HG02759 (cell line): ENCODE measurements around the gene BCAP31.
"Not testable (repeated sequence)": the region's sequence is repeated elsewhere in the genome, so short reads cannot be mapped to it uniquely, and the experiment has no call there.

Experiments used
- ATAC-seq: cut with Tn5 transposase; IDR thresholded peaks from one replicate; pipeline ENCODE4 v1.9.1; 2021; ENCODE audit warnings: mild to moderate bottlenecking, moderate library complexity; ENCODE audit not compliant: unreplicated experiment

BCAP31 gene

DNA sequence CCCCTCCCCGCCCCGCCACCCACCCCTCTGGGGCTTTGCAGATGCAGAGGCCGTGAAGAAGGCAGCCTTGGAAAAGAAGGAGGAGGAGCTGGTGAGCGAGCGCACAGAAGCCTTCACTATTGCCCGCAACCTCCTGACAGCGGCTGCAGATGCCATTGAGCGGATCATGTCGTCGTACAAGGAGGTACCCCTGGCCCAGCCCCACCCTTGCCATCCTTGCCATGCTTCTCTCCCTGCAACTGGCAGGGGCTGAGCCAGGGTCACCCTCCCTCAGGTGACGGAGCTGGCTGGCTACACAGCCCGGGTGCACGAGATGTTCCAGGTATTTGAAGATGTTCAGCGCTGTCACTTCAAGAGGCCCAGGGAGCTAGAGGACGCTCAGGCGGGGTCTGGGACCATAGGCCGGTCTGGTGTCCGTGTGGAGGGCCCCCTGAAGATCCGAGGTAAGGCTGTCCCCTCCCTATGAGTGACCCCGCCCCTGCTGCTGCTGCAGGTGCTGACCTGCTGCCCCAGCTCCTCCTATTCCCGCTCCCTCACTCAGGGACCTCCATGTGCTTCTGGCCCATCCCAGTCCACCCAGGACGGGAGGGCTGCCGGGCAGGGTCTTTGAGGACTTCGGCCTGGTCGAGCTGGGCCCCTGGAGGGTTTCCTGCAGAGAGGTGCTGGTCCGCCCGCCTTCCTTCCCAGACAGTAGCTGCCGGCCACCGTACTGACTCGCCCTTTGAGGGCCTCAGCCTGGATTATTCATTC, 12.1 kb upstream of the BCAP31 start:
- ATAC-seq, result no peak

DNA sequence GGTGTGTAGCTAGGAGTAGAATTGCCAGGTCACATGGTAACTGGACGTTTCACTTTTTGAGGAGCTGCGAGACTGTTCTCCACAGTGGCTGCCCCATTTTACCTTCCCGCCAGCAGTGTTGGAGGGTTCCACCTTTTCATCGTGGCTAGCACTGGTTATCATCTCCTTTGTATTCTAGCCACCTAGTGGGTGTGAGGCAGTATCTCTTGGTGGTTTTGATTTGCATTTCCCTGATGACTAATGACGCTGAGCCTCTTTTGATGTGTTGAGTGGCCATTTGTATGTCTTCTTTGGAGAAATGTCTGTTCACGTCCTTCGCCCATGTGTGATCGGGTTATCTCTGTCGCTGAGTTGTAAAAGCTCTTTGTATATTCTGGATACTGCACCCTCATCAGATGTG, 11.1 kb upstream of the BCAP31 start:
- ATAC-seq, result no peak

DNA sequence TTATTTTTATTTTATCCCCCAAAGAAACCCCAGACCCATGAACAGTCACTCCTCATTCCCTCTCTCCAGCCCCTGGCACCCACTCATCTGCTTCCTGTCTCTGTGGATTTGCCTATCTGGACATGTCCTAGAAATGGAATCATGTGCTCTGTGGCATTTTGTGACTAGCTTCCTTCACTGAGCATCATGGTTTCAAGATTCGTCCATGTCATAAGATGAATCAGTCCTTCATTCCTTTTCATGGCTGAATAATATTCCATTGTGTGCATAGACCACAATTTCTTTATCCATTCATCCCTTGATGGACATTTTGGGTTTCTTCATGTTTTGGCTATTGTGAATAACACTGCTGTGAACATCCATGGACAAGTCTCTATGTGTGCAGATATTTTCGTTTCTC, 10.7 kb upstream of the BCAP31 start:
- no peak for ATAC-seq

DNA sequence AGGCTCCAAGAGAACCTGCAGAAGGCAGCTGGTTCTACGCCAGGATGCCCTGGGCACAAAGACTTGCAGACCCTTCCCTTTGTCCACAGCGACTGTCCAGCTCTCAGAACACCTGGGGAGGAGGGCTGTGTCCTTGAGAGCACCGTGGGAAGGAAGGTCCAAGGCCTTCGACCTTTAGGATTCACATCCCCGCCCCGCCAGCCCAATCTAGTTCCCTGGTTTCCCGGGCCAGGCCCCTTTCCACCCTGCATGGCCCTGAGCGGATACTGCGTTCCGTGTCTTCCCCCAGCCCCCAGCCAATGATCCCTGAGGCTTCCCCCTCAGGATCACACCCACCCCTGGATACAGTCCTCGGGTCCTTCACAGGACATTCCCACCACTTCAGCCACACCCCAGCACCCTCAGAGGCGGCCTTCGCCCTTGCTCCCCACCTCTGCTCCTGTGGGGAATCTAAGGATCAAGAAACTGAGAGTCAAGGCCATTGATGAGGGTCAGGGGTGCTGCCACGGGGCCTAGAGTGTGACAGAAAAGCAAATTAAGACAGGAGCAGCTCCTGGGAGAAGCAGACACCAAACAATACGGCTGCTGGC, 9.6 kb upstream of the BCAP31 start:
- no peak for ATAC-seq

DNA sequence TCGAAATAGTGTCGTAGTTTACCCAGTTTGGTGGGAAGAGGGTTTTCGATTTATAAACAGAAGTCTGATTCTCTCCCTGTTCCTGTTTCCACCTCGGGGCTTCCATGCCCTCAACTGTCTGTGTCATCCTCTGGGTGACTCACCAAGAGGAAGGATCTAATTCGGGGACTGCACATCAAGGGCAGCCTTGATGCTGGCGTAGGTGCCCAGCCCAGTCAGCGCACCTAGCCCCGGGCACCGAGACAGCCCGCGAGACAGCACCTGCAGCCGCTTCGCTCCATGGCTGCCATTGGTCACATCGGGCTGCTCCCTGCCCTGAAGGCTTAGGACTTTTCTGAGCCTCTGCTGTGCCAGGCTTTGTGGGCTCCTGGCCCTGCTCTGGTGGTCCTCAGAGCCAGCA, 8.2 kb upstream of the BCAP31 start:
- ATAC-seq, result no peak

DNA sequence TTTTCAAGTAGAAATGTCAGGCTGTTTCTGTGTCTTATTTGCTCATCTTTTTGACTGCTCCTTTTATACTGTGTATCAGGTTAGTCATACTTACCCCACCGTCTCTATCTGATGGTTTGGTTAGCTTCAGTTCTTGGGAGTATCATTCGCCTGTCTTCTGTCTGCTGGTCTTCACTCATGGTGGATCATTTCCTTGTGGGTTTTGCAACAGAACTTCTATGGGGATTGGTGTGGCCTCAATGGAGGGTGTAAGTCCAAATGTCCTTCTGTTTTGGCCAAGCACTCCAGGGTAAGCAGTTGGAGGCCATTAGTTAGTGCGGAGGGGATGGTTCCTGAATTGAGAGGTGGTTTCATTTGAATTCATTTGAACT, 7.6 kb upstream of the BCAP31 start:
- no peak for ATAC-seq

DNA sequence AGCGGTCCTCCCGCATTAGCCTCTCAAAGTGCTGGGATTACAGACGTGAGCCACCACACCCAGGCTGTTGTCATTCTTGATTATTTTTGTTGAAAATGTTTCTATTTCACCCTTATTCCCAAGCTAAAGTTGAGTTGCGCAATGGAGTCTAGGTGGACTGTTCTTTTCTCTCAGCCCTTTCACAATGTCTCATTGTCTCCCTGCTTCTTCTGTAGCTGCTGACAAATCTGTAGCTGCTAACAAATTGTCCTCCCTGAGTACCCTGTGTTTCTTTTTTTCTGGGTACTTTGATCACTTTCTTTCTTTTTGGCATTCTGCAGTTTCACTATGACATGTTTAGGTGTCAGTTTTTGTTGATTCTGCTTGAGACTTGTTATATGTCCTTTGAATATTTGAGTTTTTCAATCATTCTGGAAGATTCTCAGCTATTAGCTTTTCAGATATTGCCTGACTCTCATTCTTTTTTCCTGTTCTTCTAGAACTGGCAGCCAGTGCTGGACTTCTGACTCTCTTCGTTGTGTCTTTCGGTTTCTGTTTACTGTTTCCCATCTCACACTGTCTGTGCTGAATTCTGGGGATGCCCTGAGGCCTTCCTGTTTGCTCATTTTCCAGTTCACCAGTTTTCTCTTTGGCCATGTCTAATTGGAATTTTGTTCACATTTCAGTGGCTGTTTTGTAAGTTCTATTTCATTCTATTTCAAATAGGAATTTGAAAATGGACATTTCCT, 7.1 kb upstream of the BCAP31 start:
- ATAC-seq, result no peak

DNA sequence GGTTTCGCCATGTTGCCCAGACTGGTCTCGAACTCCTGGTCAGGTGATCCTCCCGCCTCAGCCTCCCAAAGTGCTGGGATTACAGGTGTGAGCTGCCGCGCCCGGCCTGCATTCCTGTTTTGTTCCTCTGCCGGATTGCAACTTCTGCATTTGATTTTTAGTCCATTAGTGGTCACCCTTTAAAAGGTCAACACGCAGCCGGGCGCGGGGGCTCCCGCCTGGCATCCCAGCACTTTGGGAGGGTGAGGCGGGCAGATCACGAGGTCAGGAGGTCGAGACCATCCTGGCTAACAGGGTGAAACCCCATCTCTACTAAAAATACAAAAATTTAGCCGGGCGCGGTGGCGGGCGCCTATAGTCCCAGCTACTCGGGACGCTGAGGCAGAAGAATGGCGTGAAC, 5.9 kb upstream of the BCAP31 start:
- ATAC-seq, result not testable (repeated sequence)

DNA sequence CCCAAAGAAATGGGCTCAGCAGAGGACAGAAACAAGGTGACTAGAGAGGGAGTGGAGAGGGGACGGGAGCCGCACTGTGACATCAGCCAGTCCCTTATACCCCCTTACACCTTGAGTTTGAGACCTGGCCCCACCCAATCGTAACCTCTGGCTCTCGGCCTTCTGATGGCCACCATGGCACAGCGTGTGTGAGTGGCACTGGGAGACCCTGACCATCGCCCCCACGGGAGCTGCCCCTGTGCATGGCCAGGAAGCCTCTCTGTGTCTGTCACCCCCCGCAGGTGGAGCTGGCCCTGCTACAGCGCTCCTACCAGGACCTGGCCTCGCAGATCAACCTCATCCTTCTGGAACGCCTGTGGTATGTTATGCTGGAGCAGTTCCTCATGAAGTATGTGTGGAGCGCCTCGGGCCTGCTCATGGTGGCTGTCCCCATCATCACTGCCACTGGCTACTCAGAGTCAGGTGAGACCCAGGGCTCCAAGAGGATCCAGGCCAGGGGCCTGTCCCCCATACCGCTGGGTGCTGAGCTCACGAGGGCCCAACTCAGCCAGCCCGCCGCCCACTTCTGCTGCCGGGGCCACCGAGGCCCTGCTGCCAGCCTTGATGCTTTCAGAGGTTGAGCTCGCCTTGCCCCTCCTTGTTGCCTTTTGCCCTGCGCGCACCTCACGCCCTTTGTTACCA, 4.9 kb upstream of the BCAP31 start:
- no peak for ATAC-seq

DNA sequence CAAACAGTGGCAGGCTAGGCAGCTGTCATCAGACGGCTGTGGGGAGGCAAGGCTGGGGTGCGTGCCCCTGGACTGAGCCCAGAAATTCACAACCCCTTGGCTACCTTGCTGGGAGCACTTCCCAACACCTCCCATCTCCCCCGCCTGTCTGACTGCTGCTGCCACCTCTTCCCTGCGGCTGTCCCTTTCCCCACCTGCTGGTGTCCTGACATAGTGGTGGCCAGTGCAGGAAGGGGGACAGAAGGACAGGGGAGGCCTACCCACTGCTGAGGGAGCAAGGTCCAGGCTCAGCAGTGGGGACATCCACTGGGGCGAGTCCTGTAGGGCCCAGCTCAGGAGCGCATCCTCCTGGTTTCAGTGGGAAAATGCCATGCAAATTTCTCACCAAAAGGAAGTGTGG, 3.9 kb upstream of the BCAP31 start:
- no peak for ATAC-seq

DNA sequence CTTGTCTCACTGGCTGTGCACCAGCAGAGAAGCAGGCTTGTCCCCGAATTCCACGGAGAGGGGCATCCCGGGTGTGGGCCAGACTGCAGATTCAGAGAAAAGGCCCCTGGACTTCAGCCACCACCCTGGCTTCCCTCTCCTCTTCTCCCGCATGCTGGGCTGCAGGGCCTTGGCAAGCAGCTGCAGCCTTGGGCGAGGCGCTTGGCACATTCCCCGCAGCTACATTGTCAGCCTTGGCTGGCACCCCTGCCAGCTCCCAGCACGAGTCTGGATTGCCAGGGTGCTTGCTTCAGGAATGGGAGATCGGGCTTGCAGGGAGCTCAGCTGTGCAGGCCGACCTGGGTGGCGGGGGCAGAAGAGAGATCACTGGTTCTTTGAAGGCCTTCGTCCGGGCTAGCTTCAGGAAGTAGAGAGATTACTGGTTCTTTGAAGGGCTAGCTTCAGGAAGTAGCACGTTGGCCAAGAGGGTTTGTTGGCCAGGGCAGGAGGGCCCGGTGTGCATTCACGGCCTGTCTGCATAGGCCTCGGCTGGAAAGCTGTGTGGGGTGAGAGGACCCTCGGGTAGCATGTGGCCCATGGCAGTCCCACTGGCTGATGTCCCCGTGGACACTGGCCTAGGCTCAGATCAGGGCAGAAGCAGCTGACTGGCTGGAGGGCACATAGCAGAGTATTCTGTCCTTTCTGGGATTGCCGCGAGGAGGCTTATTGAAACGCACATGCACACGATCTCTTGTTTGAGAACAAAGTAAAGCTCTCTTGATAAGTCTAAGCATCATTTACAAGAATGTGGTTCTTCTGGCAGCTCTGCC, 3.1 kb upstream of the BCAP31 start:
- no peak for ATAC-seq

DNA sequence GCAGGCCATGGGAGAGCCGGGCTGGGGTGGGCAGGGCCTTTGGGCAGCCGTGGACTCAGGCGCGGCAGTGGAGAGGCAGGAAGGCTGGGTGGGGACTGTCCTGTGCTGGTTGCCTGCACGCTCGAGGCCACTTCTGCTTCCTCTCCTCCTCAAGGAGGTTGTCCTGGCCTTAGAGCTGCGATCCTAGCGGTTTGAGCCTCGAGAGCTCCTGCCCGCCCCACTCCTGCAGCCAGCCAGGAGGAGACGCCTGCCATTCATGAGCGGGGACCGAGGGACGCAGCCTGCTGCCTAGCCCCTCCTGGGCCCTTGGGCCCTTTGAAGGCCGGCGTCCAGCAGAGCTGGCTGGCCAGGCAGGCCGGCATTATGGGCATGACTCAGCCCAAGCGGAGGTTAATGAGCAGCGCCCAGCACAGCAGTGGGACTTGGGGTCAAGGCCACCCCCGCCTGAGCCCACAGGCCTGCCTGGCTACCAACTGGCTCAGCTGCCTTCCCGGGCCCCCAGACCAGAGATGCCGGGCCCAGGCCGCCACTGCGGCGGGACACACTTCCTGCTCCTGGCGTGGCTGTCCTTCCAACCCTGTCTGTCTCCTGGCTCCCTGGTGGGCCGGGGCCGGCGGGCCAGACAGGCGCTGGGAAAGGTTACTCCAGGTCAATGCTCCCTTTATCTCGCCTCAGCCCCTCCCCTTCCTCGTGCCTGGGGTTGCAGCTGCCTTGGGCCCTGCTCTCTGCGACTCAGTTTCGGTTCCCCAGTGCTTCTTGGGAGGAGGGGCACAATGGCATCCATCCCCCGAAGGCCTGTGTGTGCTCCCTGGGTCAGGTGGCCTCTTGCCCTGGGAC, 2.3 kb upstream of the BCAP31 start:
- ATAC-seq, result peak; percentile 38

DNA sequence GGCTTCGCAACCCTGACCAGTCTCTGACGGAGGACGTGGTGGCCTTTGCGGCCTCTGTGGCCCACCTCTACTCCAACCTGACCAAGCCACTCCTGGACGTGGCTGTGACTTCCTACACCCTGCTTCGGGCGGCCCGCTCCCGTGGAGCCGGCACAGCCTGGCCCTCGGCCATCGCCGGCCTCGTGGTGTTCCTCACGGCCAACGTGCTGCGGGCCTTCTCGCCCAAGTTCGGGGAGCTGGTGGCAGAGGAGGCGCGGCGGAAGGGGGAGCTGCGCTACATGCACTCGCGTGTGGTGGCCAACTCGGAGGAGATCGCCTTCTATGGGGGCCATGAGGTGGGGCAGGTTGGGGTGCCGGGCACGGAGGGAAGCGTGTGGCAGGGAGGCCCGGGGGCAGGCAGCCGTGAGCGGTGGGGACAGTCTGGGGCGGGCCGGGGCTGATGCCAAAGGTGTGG, 1.7 kb upstream of the BCAP31 start:
- ATAC-seq, result no peak

DNA sequence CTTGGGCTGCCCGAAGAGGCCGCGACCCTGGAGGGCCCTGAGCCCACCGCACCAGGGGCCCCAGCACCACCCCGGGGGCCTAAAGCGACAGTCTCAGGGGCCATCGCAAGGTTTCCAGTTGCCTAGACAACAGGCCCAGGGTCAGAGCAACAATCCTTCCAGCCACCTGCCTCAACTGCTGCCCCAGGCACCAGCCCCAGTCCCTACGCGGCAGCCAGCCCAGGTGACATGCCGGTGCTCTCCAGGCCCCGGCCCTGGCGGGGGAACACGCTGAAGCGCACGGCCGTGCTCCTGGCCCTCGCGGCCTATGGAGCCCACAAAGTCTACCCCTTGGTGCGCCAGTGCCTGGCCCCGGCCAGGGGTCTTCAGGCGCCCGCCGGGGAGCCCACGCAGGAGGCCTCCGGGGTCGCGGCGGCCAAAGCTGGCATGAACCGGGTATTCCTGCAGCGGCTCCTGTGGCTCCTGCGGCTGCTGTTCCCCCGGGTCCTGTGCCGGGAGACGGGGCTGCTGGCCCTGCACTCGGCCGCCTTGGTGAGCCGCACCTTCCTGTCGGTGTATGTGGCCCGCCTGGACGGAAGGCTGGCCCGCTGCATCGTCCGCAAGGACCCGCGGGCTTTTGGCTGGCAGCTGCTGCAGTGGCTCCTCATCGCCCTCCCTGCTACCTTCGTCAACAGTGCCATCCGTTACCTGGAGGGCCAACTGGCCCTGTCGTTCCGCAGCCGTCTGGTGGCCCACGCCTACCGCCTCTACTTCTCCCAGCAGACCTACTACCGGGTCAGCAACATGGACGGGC, 1.0 kb upstream of the BCAP31 start:
- no peak for ATAC-seq

DNA sequence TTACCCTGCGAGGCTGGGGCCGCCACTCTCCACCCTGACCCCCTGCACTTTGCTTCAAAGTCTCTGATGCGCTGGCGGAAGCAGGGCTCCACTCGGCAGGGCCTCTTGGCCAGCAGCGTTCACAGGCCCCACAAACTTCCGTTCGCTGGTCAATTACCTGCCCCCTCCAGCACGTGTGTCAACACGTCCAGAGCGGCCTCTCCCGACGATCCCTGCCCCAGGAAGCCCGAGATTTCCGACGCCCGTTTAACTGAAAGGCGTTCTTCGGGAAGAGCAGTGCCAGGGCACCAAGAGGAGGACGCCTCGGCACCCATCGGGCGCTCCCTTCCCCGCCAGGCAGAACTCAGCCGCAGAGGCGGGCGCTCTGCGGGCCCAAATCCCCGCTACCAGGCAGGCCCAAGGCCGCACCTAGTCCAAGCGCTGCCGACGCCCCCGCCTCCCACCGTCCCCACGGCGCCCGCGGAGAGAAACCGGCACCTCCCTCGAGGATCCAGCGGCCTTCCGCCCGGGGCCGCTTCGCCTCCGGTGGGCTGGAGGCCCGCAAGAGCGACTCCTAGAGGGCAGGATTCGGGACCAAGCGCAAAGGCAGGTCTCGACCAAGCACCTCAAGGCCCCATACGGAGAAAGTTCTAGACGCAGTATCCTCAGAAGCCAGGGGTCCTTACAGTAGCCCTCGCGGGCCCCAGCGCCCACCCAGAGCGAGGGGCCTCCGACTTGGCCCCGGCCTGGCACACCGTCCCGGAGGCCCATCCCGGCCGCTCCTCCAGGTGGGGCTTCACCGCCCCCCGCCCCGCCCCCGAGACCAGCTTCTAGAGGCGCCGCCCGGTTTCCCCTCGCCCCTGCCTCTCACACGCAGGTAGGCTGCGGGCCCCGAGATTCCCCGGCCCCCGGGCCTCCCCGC, 586 bp downstream of the BCAP31 start:
- ATAC-seq, result peak; percentile 42

DNA sequence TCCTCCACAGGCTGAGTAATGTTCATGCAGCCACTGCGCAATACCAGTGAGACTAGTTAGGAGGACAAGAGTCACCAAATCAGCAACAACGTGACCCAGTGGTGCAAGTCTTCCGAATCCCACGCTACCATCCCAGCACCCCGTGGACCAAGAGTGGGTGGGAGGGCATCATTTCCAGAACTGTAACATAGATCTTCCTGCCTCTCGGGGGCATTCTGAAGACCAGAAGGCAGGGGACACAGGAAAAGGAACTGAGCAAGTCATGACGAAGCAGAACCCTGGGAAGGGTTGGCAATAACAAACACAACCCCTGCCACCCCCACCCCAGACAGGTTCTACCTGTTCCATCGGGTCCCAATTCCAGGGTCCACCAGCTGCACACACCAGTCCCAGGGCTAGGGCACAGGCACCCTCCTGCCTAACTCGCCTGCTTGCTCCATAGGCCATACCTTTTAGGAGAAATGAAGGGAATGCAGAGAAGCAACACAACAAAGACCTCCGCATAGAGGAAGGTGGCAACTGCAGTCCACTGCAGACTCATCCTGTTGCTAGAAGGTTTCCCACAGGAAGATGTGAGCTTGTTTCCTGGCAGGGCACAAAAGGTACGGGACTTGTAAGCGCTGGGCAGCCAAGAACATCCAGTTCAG, 1.4 kb downstream of the BCAP31 start:
- ATAC-seq, result no peak

DNA sequence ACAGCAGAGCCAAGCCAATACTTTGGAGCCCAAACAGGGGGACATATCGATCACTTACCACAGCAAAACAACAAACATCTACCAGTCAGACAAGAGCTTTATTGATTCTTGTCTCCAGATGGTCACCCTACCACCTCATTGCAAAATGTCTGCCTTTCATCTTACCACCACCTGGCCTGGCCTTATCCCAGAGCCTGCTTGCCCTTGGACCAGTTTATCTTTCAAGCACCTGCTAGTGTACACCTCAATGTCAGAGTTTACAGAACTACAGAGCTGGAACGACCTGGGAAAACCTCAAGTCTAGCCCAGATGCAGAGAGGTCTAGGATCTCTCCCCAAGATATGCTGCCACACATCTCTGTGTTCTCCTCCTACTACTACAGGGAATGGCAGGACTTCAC, 4.5 kb downstream of the BCAP31 start:
- no peak for ATAC-seq

DNA sequence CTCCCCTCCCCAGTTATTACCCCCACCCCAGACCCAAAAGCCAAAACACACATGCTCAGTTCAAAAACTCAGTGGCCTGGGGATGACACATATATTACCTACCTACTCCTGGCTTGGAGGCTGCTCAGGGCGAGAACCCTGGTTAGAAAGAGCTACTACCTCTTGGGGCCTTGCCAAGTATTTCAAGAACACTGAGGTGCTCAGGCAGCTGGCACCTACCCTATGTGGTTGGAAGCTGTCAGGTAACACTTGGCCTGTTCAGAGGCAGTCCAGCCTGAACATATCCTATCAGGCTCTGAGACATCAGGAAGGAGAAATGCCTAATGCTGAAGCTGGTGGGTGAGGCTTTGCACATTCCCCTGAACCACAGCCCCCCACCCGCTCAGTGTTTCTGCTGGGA, 4.9 kb downstream of the BCAP31 start:
- ATAC-seq, result no peak
